CD4-positive, alpha-beta T cell treated with Interleukin-12 subunit alpha and Interleukin-12 subunit beta, for 1 hour (primary cell): Measurements from ENCODE around the gene ZNF333.
"Not testable (repeated sequence)": the region's sequence is repeated elsewhere in the genome, so short reads cannot be mapped to it uniquely, and the experiment has no call there.

ENCODE experiments used
- DNase-seq: peaks from one replicate; pipeline ENCODE4 v3.0.0-alpha.2; 2020

Gene ZNF333

DNA sequence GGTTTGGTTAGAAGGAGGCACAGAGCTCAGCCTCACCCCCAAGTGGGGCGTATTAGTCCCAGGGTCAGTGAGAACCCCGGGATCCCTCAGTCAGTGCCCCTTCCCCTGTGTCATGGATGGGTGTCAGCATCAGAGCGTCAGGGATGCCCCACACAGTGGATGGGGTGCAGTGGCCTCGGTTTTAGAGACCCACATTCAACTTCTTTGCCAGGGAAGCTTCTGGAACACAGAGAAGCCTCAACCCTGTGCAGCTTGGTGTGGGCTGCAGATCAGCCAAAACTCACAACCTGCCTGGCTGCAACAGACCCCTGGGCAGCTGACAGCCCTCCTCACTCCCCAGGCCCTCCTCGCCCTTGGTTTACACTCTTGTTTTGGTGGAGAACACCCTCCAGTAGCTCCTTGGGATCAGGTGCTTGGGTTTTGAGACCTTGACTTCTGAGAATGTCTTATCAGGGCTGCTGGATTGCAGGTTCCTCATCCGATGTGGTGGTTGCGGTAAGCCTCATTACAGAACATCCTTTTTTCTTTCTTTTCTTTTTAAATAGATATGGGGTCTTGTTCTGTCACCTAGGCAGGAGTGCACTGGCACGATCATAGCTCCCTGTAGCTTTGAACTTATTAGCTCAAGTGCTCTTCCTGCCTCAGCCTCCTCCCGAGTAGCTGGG lies 11.0 kb downstream of the ZNF333 start:
- no peak for DNase-seq

DNA sequence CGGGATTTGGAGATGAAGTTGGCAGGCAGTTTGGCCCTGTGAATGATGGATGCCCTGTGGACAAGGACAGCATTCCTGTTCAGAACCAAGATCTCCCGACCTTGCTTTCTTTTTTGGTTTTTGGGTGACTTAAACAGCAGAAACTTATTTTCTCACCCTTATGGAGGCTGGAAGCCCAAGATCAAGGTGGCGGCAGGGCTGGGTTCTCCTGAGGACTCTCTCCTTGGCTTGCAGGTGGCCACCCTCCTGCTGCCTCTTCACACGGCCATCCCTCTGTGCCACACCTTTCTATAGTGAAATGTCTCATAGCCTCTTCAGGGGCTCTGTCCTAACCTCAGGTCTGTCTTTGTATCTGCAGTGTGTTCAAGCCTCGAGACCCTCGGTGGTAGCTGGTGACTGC lies 14.0 kb downstream of the ZNF333 start:
- DNase-seq, result no peak

DNA sequence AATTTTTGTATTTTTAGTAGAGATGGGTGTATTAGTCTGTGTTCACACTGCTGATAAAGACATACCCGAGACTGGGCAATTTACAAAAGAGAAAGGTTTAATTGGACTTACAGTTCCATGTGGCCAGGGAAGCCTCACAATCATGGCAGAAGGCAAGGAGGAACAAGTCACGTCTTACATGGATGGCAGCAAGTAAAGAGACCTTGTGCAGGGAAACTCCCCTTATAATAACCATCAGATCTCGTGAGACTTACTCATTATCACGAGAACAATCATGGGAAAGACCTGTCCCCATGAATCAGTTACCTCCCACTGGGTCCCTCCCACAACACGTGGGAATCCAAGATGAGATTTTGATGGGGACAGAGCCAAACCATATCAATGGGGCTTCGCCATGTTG lies 14.6 kb downstream of the ZNF333 start:
- DNase-seq, result no peak

DNA sequence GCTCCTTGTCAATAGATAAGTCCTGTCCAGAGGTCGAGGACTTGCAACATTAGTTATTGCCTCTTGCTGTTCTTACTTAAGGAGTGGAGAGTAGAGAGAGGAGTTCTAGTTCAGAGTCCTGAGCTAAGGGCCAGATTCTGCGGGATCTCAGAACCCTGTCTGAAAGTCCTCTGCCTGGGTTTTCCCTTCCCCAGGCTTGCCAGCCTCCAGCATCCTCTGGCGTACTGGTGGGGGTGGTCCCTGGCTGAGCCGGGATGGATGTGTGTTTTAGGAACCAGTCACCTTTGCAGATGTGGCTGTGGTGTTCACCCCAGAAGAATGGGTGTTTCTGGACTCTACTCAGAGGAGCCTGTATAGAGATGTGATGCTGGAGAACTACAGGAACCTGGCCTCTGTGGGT lies 26.0 kb downstream of the ZNF333 start:
- DNase-seq, result no peak

DNA sequence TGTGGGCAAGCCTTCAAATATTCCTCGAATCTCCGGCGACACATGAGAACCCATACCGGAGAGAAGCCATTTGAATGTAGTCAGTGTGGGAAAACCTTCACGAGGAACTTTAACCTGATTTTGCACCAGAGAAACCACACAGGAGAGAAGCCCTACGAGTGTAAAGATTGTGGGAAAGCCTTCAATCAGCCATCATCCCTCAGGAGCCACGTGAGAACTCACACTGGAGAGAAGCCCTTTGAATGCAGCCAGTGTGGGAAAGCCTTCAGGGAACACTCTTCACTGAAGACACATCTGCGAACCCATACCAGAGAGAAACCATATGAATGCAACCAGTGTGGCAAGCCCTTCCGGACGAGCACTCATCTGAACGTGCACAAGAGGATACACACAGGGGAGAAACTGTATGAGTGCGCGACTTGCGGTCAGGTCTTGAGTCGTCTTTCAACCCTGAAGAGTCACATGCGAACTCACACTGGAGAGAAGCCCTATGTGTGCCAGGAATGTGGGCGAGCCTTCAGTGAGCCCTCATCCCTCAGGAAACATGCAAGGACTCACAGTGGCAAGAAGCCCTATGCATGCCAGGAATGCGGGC lies 28.8 kb downstream of the ZNF333 start:
- DNase-seq, result no peak

DNA sequence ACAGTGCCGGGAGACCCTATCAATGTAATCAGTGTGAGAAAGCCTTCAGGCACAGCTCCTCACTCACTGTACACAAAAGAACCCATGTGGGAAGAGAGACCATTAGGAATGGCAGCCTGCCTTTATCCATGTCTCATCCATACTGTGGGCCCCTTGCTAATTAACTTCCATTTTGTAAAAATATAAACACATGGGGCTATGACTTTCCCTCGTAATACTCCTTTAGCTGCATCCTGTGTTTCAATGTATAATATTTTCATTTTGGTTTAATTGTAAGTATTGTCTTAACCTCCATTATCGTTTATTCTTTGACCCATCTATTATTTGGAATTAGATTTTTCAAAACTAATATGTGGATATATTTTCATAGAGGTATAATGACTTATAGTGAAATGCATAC lies 29.3 kb downstream of the ZNF333 start:
- no peak for DNase-seq

DNA sequence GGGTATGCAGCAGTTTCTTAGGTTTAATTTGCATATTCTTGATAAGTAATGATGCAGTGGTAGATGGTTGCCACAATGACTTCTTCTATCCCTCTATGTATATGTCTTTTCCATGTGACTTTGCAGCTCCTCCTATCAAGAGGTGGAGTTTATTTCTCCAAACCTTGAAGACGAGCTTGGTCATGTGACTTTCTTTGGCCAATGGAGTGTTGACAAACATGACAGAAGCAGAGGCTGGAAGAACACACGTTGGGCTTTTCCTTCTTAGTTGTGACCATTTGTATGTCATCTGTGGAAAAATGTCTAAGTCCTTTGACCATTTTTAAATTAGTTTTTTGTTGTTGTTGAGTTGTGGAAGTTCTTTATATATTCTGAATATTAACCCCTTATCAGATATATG lies 32.3 kb downstream of the ZNF333 start:
- no peak for DNase-seq

DNA sequence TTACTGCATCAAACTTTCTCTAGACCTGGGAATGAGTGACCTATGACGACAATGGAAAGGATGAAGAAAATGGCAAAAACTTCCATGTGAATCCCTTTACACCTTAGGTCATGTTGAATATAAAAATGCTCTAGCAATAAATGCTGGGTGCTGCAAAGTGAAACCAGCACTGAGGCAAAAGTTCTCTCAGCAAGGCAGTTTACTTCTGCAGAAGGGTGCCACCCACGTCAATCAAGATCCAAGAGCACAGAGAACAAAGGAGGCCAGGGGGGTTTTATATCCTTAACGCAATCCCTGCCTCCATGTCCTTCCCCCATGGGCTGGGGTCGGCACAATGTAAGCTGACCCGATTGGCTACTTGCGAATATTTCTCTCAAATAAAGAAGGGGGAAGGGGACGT lies 38.7 kb downstream of the ZNF333 start:
- no peak for DNase-seq

DNA sequence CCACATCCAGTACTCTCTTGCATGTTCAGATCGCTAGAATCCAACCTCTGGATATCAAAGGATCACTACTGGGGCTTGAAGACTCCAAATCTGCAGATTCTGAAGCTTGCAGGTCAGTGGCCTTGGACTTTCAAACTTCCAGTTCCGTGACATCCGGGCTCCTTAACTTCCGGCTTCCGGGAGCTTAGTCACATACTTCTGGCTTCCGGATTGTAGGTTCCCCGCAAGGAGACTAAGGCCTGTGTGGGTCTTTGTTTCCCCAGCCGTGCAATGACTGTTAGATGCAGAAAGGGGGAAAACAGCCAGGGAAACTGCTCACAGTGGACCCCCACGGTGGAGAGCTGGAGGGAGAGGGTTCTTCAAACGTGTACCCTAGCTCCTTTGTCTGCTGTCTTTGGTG lies 41.4 kb downstream of the ZNF333 start:
- DNase-seq, result no peak

DNA sequence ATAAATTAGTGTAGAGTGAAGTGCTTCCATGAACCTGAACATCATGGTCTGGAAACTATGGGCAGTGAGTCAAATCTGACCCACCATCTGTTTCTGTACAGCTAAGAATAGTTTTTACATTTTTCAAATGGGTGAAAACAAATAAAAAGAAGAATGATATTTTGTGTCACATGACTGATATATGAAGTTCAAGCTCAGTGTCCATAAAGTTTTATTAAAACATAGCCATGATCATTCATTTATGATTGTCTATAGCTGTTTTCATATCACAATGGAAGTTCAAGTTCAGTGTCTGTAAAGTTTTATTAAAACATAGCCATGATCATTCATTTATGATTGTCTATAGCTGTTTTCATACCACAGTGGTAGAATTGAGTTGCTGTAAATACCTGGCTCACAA lies 42.7 kb downstream of the ZNF333 start:
- DNase-seq, result no peak

DNA sequence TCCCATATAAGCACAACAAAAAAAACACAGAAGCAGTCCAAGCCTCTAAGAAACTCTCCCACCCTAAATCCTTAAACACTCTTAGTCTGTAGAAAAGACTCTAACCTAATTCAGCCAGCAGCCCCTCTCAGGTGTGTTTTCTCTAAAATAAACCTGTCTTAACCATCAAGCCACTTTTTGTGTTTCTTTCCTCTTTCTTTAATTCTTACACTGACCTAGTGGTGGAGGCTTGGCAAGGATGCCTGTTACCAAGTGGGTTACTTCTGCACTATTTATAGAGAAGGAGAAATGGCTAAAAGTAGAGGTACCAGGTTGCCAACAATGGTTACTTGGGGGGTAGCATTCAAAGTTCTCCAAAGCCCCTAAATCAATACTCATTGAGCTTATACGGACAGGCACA lies 43.7 kb downstream of the ZNF333 start:
- no peak for DNase-seq

DNA sequence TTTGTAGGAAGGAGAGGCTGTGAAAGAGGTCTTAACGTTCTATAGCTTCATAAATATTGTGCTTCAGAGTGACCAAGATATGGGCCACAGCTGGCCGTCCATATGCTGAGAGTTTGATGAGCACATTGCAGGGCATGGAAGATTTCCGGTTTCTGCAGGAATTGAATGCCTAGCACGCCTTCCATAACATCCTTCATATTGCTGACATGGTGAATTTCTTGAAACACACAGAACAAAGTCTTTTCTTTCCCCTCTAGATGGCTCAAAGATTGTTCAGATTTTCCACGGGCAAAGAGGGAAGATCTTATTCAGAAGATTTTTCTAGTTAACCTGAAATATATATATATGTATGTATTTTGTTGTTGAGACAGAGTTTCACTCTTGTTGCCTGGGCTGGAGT lies 46.1 kb downstream of the ZNF333 start:
- no peak for DNase-seq

DNA sequence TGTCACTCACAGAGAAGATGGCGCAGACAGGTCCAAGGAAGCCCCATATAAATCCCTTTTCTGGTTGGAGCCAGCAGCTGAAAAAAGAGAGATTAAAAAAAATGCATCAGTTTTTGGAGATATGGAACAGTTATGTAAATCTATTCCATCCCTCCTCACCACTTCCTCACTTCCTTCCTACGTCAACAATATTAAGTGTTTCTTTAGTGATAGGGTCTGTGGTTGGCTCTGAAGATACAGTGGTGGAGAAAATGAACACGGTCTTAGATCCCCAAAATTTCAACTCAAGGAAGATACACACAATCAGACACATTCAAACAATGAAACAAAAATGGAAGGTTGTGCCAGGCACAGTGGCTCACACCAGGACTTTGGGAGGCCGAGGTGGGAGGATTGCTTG lies 57.0 kb downstream of the ZNF333 start:
- no peak for DNase-seq

DNA sequence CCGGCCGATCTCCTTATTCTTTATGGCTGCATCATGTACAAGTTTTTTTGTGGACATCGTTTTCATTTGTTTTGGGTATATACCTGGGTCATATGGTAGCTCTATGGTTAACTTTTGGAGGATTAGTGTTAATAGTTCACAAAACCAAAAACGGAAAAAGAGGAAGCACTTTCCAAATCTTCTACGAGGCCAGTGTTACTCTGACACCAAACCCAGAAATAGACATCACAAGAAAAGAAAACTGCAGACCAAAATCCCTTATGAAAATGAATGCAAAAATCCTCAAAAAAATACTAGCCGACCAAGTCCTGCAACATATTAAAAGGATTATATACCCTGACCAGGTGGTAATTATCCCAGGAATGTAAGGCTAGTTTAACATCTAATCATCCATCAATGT lies 58.8 kb downstream of the ZNF333 start:
- DNase-seq, result no peak

DNA sequence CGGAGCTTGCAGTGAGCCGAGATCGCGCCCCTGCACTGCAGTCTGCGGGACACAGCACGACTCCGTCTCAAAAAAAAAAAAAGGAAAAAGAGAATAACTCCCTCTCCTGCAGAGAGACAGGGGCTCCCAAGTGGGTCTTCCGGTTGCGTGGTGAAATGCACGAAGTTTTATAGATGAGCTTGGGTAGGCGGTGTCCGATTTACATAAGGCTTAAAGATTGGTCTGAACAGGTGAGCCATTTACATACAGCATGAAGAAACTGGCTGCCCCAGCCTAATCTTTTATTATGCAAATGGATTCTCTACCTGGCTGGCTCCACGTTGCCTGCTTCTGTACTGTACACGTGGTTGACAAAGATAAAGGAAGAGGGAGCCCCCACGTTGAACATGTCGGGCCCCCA lies 69.0 kb downstream of the ZNF333 start:
- DNase-seq, result no peak

DNA sequence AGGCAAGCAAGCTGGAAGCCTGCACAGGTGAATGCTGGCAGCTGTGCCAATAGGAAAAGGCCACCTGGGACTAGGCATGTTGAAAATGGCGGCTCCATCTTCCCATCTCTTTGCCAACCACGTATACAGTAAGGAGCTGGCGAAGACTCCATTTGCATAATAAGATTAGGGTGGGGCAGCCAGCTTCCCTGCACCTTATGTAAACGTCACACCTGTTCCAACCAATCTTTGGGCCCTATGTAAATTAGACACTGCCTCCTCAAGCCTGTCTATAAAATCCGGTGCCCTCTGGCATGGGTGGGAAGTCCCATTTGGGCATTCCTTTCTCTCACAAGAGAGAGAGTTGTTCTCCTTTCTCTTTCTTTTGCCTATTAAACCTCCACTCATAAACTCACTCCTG lies 71.8 kb downstream of the ZNF333 start:
- no peak for DNase-seq

DNA sequence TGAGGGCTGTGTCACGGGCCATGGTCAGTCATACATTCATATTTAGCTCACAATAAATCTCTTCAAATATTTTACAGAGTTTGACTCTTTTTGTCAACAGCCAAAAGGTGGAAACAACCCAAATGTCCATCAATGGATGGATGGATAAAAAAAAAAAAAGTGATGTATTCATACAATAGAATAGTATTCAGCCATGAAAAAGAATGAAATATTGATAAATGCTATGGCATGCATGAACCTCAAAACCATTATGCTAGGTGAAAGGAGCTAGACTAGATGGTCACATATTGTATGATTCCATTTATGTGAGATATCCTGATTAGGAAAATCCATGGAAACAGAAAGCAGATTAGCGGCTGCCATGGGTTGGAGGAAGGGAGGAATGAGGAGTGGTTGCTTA lies 72.3 kb downstream of the ZNF333 start:
- no peak for DNase-seq

DNA sequence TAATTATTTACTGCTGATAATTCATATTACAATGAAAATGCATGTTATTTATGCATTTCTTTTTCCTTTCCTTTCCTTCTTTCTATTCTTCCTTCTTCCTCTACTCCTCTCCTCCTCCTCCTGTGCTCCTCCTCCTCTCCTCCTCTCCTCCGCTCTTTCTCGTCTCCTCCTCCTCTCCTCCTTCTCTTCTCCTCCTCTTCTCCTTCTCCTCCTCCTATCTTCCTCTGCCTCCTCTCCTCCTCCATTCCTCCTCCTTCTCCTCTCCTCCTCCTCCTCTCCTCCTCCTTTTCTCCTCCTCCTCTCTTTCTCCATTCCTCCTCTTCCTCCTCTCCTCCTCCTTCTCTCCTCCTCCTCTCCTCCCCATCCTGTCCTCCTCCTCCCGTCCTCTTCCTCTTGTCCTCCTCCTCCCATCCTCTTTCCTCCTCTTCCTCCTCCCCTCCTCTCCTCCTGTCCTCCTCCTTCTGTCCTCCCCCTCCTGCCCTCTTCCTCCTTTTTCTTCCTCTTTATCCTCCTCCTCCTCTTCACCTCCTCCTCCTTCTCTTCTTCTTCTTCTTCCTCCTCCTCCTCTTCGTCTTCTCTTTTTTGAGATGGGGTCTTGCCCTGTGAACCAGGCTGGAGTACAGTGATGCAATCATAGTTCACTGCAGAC lies 73.8 kb downstream of the ZNF333 start:
- DNase-seq, result no peak

DNA sequence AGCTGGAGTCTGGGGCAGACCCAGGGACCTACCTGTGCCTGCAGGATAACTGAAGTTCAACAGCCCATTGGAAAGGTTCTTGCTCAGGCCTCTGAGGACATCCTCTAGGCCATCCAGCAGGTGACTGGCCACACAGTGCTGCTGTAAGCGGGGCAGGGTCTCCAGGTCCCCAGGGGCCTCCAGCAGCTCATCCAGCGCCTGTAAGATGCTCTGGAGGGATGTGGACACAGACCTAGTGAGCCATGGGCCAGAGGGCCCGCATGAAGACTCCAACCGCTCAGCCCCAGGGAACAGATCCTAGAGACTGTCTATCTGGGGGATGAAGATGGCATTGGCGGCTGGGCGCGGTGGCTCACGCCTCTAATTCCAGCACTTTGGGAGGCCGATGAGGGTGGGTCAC lies 74.6 kb downstream of the ZNF333 start:
- no peak for DNase-seq

DNA sequence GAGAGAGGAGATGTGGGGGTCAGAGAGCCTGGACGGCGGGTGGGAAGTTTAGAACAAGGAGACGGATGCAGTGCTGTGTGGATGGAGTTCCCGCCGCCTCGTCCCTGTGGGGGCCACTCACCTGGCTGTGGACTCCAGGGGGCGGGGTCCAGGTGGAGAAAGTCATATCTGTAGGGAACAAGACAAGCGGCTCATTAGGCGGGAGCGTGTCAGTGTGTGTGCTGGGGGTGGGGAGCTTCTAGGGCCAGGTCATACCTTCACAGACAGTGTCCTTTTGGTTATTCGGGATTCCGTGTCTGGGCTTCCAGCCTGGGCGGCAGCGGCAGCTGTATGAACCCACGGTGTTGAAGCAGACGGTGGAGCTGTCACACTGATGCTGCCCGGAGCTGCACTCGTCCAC lies 75.6 kb downstream of the ZNF333 start:
- peak; percentile 12 for DNase-seq

DNA sequence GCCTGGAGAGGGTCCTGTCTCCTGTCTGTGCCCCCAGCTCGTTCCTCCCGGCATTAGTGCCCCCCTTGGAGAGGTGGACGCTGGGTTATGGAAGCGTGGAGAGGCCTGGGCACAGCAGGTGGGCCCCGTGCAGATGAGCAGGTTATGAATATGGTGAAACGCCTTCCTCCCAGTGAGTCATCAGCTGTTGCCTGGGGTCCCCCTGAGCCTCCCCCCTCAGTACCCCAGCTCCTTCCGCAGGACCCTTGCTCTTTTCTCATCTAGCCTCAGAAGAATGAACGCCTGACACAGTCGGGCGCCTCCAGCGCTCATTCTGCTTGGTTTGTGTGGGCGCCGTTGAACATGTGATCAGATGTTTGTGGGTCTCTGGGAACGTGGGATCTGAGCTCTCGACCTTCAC lies 76.0 kb downstream of the ZNF333 start:
- not testable (repeated sequence) for DNase-seq

DNA sequence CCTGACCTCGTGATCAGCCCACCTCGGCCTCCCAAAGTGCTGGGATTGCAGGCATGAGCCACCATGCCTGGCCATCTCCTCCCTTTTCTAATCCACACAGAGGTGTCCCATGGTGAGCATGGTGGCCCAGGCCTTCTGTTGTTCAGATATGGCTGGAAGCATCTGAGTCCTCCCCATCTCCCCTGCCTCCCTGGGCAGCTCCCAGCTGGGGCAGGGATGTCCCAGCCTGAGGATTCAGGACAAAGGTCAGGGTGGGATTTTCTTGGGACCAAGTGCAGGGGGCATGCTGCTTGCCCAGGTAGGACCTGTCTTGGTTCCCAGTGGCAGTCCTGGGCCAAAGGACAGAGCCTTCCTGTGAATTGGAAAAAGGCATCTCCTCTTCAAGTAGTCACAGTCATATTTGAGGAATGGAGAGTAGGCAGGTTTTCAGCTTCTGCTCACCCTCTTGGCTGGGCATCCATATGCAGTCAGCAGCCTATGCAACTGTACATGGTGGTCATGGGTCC lies 77.7 kb downstream of the ZNF333 start:
- no peak for DNase-seq

DNA sequence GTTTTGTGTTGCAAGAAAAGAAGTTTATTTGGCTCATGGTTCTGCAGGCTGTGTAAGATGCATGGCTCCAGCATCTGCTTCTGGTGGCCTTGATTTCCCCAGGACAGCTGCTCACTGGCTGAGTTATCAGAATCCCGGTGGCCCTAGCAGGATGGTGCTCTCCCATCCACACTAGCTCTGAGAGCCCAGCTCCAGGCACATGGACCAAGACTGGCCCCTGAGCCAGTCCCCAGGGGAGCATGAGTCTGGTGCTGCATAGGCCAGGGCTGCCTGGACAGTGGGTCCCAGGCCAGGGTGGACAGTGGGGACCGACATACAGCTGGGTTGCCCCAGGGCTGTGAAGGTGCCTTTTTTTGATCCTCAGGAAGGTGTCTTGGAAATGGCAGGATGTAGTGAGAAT lies 78.2 kb downstream of the ZNF333 start:
- no peak for DNase-seq

DNA sequence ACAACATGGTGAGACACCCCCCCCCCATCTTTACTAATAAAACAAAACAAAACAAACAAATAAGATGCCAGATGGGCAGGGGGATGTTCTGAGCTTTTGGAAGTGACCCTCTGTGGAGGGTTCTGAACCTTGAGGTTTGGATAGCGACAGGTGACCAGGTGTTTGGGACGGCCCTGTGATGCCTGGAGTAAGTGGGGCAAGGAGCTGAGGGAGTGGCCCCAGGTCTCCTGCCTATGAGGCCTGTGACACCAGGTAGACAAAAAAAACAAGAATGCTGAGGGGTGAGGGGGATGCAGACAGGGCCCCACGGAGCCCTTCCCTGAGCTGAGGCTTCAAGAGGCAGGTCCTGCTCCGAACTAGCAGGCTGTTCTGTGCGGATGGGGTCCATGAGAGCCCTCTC lies 79.4 kb downstream of the ZNF333 start:
- no peak for DNase-seq

DNA sequence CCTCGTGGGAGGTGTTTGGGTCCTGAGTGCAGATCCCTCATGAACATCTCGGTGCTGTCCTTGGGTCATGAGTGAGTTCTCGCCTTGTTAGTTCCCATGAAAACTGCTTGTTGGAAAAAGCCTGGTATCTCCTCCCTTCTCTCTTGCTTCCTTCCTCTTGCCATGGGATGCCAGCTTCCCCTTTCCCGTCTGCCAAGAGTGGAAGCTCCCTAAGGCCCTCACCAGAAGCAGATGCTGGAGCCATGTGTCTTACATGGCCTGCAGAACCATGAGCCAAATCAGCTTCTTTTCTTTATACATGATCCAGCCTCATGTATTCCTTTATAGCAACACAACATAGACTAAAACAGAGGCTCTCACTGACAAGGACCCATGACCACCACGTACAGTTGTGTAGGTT lies 80.3 kb downstream of the ZNF333 start:
- DNase-seq, result no peak
